Activated CD4-positive, alpha-beta T cell treated with anti-CD3 and anti-CD28 coated beads for 1 hour (primary cell): ENCODE measurements around the gene ABCA10.

ENCODE experiments used
- DNase-seq: peaks from one replicate; pipeline ENCODE4 v3.0.0-alpha.2; 2020

Gene ABCA10

GRCh38 chr17:69159418-69159817 is 69.2 kb downstream of the ABCA10 start:
- DNase-seq, result no peak

- no peak for DNase-seq
Measured at GRCh38 chr17:69154267-69154666, 74.4 kb downstream of the ABCA10 start.

- no peak for DNase-seq
Measured at GRCh38 chr17:69150333-69150732, 78.3 kb downstream of the ABCA10 start.

- no peak for DNase-seq
Measured at GRCh38 chr17:69147460-69147859, 81.2 kb downstream of the ABCA10 start.

GRCh38 chr17:69144331-69145255 is 84.0 kb downstream of the ABCA10 start:
- DNase-seq, result no peak

- DNase-seq, result no peak
Measured at GRCh38 chr17:69143683-69144231, 84.9 kb downstream of the ABCA10 start.

- no peak for DNase-seq
Measured at GRCh38 chr17:69143151-69143550, 85.5 kb downstream of the ABCA10 start.

GRCh38 chr17:69142175-69142802 is 86.3 kb downstream of the ABCA10 start:
- DNase-seq, result no peak

- DNase-seq, result no peak
Measured at GRCh38 chr17:69141431-69142174, 87.0 kb downstream of the ABCA10 start, which contains the start of gene ABCA6. Gene ABCA6, minus strand, starts transcription at chr17:69141895. Its CDS starts 1,192 bp downstream, at chr17:69140703.

GRCh38 chr17:69134112-69134511 is 94.5 kb downstream of the ABCA10 start:
- DNase-seq, result no peak

- DNase-seq, result no peak
Measured at GRCh38 chr17:69130627-69131296, 97.9 kb downstream of the ABCA10 start.

GRCh38 chr17:69123626-69124025 is 105.0 kb downstream of the ABCA10 start:
- DNase-seq, result no peak

- no peak for DNase-seq
Measured at GRCh38 chr17:69122065-69122464, 106.6 kb downstream of the ABCA10 start.

GRCh38 chr17:69117855-69118784 is 110.5 kb downstream of the ABCA10 start:
- DNase-seq, result no peak

- DNase-seq, result no peak
Measured at GRCh38 chr17:69111794-69112193, 116.8 kb downstream of the ABCA10 start.

GRCh38 chr17:69105907-69106730 is 122.5 kb downstream of the ABCA10 start:
- DNase-seq, result no peak

GRCh38 chr17:69103557-69104233 is 124.9 kb downstream of the ABCA10 start:
- DNase-seq, result no peak

- DNase-seq, result no peak
Measured at GRCh38 chr17:69098625-69099024, 130.0 kb downstream of the ABCA10 start.
